Stimulated activated CD8-positive, alpha-beta memory T cell treated with anti-CD3 and anti-CD28 coated beads, Interleukin-12 subunit alpha, Interleukin-12 subunit beta, amount 100 ng/mL, for 24 hours (primary cell): ENCODE data around the gene FOXQ1.
"Not testable (repeated sequence)": the region's sequence is repeated elsewhere in the genome, so short reads cannot be mapped to it uniquely, and the experiment has no call there.

Source experiments
- DNase-seq: peaks from one replicate; pipeline ENCODE4 v3.0.0-alpha.2; 2020; ENCODE audit errors: extremely low read depth

Gene FOXQ1

DNA sequence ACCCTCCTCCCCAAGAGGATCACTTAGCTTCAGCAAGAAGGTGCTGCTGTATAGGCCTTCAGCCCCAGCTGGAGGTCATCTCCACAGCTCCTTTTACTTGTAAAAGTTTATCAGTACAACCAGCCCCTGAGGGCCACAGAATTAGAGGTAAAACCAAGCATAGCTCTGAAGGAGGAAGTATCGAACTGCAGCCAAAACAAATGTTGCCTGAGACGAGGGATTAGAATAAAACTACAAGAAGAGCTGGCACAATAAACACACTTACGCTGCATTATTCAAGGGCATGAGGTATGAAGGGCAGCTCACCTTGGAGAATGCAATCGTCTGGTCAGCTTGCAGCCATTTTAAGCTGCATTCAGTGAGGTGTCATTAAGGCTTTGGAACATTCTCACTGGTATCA, 21.1 kb upstream of the FOXQ1 start:
- DNase-seq: no peak

DNA sequence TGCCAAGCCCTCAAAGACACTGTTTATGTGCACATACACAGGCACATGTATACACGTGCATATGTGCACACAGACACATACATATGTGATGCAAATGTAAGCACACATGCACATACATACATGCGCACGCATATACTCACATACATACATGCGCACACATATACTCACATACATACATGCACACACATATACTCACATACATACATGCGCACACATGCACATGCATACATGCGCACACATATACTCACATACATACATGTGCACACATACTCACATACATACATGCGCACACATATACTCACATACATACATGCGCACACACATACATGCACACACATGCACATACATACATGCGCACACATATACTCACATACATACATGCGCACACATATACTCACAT, 20.5 kb upstream of the FOXQ1 start:
- no peak for DNase-seq

GRCh38 chr6:1295420-1295819, 16.5 kb upstream of the FOXQ1 start:
- DNase-seq: no peak

DNA sequence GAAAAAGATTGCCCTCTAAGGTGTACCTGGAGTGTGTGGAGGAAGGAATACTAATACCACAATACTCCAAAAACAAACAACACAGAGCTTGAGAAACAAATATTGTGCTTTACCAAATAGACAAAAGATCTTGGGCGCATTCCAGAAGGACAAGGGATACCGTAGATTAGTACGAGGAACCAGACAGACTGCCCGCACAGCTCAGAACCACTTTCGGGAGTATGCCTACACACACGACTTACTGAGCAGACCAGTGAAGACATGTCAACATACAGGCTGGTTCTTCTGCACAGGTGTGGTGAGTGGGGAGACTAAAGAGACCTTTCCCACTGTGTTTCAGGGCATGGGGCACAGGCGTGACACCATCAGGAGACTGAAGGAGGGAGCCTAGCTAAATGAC, 15.8 kb upstream of the FOXQ1 start:
- DNase-seq: no peak

DNA sequence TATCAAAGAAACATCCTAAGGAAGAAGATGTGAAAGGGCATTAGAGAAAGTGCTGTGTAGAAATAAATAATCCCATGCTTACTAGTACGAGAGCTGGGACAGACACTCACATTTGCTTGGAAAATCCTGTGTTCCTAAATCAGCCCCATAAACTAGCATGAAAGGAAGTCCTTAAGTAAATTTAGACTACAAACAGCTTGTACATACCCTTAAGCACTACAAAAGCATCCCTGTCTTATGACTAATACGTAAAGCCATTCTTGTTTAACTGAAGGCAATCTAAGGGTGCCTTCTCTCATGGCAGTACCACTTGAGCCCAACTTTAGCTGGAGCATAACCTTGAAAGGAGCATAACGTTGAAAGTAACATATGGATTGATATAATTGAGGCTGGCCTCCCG, 15.4 kb upstream of the FOXQ1 start:
- DNase-seq: no peak

GRCh38 chr6:1297746-1298145, 14.2 kb upstream of the FOXQ1 start:
- no peak for DNase-seq

DNA sequence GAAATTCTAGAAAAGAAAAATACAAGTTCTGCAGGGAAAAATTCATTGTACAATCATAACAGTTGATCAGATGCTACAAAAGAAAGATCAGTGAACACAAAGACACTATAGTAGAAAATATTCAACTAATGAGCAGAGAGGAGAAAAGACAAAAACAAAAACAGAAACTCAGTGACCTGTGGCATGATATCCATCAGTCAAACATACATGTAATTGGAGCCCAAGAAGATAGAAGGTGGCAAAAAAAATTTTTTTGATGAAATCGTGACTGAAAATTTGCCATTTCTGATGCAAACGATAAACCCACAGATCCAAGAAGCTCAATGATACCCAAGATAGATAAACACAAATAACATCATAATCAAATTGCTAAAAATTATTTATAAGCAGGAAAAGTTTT, 13.1 kb upstream of the FOXQ1 start:
- DNase-seq: no peak

- DNase-seq: no peak
Observed at GRCh38 chr6:1306133-1306532, 5.8 kb upstream of the FOXQ1 start.

DNA sequence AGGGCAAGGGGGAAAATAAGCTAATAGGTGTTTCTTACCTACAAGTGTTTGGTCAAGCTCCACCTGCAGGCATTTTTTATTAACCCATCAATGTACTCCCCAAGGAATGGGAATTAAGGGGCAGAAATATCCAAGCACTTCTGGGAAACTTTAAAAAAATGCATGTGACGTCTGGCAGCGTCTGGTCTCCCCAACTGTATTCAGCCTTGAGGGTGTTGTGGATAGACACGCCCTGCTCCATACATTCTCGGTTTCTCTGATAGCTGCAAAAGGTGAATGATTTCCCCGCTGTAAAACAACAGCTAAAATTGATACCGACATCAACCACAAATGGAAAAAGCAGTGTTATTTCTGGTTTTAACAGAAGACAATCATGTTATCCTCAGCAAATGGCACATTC, 2.5 kb upstream of the FOXQ1 start:
- DNase-seq: no peak

GRCh38 chr6:1310628-1311399, 1.1 kb upstream of the FOXQ1 start:
- no peak for DNase-seq

GRCh38 chr6:1312203-1312472, 240 bp downstream of the FOXQ1 start:
- DNase-seq: no peak

GRCh38 chr6:1312473-1313367, 822 bp downstream of the FOXQ1 start:
- no peak for DNase-seq

DNA sequence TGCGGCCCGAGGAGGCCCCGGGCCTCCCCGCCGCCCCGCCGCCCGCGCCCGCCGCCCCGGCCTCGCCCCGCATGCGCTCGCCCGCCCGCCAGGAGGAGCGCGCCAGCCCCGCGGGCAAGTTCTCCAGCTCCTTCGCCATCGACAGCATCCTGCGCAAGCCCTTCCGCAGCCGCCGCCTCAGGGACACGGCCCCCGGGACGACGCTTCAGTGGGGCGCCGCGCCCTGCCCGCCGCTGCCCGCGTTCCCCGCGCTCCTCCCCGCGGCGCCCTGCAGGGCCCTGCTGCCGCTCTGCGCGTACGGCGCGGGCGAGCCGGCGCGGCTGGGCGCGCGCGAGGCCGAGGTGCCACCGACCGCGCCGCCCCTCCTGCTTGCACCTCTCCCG, 1.5 kb downstream of the FOXQ1 start:
- DNase-seq: no peak

DNA sequence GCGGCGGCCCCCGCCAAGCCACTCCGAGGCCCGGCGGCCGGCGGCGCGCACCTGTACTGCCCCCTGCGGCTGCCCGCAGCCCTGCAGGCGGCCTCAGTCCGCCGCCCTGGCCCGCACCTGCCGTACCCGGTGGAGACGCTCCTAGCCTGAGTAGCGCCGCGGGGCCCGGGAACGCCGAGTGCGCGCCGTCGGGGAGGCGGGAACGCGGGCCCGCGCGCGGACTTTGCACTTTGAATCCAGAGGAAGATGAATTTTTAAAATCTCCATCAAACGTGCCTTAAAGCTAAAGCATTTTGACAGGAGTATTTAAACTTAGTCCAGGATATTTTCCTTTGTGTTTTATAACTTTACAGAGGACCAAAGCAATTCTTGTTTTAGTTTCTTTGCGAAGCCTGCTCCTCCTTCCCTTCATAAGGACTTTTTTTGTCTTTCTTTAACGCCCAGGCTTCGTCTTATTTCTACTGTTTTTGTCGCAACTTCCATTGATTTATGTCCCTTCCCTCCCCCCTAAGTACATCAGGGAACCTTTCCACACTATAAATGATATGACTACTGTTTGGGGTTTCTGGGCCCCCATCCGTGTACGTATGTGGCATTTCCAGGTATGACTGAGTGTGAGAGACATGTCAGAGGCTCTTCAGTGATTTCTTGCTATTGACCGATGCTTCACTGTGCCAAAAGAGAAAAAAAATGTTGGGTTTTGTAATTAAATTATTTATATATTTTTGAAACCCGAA, 2.0 kb downstream of the FOXQ1 start:
- DNase-seq: no peak

- no peak for DNase-seq
Observed at GRCh38 chr6:1314617-1315016, 2.7 kb downstream of the FOXQ1 start.

GRCh38 chr6:1315201-1315559, 3.3 kb downstream of the FOXQ1 start:
- DNase-seq: no peak

DNA sequence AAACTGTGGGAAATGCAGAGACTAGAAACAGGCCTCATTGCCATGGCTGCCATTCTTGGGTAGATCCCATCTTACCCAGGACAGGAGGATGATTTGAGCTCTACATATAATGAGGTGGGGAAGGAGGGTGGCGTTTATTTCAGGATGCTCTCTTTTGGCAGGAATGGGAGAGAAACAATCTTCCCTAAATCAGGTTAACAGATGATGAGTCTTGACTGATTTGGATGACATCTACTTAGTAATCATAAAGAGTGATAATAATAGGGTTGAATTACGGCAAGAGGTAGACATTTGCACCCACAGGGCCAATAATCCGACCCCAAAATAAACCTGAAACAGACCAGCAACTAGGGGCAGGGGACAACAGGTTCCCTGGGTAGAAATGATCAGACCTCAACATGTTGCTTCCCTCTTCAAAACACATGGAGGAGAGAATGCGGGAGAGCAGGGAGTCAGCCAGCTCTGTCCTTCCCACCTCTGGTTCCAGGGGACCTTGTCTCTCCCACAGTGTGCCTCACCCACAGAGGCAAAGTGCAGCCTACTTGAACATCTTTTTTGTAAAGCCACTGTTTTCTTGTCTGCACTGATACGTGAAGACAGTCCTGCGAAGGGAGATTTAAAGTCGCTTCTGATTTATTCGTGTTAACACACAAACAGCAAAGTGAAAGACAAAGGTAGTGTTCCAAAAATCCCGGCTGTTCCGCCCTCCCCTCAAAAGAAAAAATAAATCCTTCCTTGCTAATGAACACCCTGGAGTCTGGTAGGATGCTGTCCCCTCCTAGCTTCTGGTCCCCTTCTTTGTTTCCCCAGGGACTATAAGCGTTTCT, 3.9 kb downstream of the FOXQ1 start:
- DNase-seq: no peak

GRCh38 chr6:1316489-1316971, 4.6 kb downstream of the FOXQ1 start:
- no peak for DNase-seq

- no peak for DNase-seq
Observed at GRCh38 chr6:1317302-1317815, 5.5 kb downstream of the FOXQ1 start.

GRCh38 chr6:1318036-1318435, 6.1 kb downstream of the FOXQ1 start:
- DNase-seq: no peak

GRCh38 chr6:1318584-1318983, 6.7 kb downstream of the FOXQ1 start:
- DNase-seq: not testable (repeated sequence)

DNA sequence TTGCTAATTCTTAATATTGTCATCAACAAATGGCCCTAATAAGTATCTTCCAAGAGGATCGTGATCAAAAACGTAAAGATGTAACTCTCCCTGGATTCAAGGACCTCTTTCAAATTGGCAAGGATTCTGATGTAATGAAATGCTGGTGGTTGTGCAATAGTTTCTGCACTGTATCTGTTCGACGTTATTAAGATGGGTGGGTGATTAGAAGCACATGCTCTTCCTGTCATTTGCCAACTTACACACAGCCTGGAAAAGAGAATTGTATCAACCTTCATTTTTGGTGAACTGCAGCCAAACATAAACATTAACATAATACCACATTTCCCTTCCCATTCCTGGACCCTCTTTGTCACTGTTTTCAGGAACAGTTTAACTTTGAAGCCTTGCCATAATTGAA, 9.8 kb downstream of the FOXQ1 start:
- no peak for DNase-seq
